NCI-H1105 (cell line): Measurements from ENCODE around the gene CDC20.
"Not testable (repeated sequence)": the region's sequence is repeated elsewhere in the genome, so short reads cannot be mapped to it uniquely, and the experiment has no call there.

ENCODE experiments used
- DNase-seq: peaks from one replicate; lab custom pipeline; 2025; lab: John Stamatoyannopoulos, UW

Gene CDC20

GRCh38 chr1:43358121-43358745 is 548 bp upstream of the CDC20 start:
- no peak for DNase-seq

- no peak for DNase-seq
Measured at GRCh38 chr1:43359696-43360095, 915 bp downstream of the CDC20 start.

- no peak for DNase-seq
Measured at GRCh38 chr1:43360616-43361015, 1.8 kb downstream of the CDC20 start.

- DNase-seq = no peak
Measured at GRCh38 chr1:43363283-43363934, 4.6 kb downstream of the CDC20 start.

GRCh38 chr1:43363935-43364525 is 5.2 kb downstream of the CDC20 start:
- DNase-seq = no peak

GRCh38 chr1:43365678-43366077 is 6.9 kb downstream of the CDC20 start:
- DNase-seq = no peak

- DNase-seq = no peak
Measured at GRCh38 chr1:43366179-43366578, 7.4 kb downstream of the CDC20 start.

GRCh38 chr1:43366601-43367025 is 7.8 kb downstream of the CDC20 start:
- no peak for DNase-seq

GRCh38 chr1:43367026-43367903 is 8.5 kb downstream of the CDC20 start:
- DNase-seq = no peak

- DNase-seq = peak; percentile 85
Measured at GRCh38 chr1:43367904-43368645, 9.3 kb downstream of the CDC20 start, which contains the start of gene ELOVL1. Gene ELOVL1, minus strand, starts transcription at chr1:43368011. Its CDS starts 2,402 bp downstream, at chr1:43365609.

GRCh38 chr1:43368646-43369020 is 9.9 kb downstream of the CDC20 start:
- no peak for DNase-seq

- not testable (repeated sequence) for DNase-seq
Measured at GRCh38 chr1:43369779-43370178, 11.0 kb downstream of the CDC20 start.

- DNase-seq = no peak
Measured at GRCh38 chr1:43370564-43370963, 11.8 kb downstream of the CDC20 start.

GRCh38 chr1:43372172-43372571 is 13.4 kb downstream of the CDC20 start:
- no peak for DNase-seq

GRCh38 chr1:43373066-43373940 is 14.5 kb downstream of the CDC20 start:
- DNase-seq = no peak

GRCh38 chr1:43376723-43377235 is 18.0 kb downstream of the CDC20 start:
- DNase-seq = no peak

GRCh38 chr1:43377831-43378230 is 19.1 kb downstream of the CDC20 start:
- DNase-seq = no peak

GRCh38 chr1:43379476-43379875 is 20.7 kb downstream of the CDC20 start:
- DNase-seq = no peak

GRCh38 chr1:43381612-43382011 is 22.8 kb downstream of the CDC20 start:
- DNase-seq = no peak

GRCh38 chr1:43382027-43382779 is 23.4 kb downstream of the CDC20 start:
- DNase-seq = no peak
